PC-9 (cell line): ENCODE results near the gene FES.

Experiments
- CTCF ChIP-seq: fragments of 200-600 bp; sonication (generic); conservative IDR thresholded peaks from 2 replicates; pipeline ENCODE4 v1.6.1; 2017; ENCODE audit warnings: mixed run types, antibody characterized with exemption, mild to moderate bottlenecking, moderate library complexity
- EZH2 ChIP-seq: fragments of 200-600 bp; sonication (generic); IDR thresholded peaks from 2 replicates; pipeline ENCODE4 v1.8.0; 2017; ENCODE audit warnings: antibody characterized with exemption, low read depth

- TF ChIP-seq CTCF (no peak), EZH2 (no peak)
These were observed 2.8 kb downstream of the FES start for GRCh38 chr15:90887037-90887481.
